PC-3 (cell line): ENCODE data around the gene OR10AD1. TPM values are rescaled to one million over a fixed set of nuclear protein-coding genes. Genes with fewer than 3 reads are reported as not detected.

Experiments
- ATAC-seq: fragments of 200-7000 bp; cut with Tn5 transposase; 2 replicates; pipeline ENCODE4 v1.9.1; 2020; ENCODE audit warnings: mild to moderate bottlenecking, moderate library complexity
- BruUV-seq: library from RNA; stranded (reverse); fragments of 400-500 nt; replicated peaks from 2 replicates; lab custom pipeline; 2021; lab: Mats Ljungman, UMichigan
- CTCF ChIA-PET: fragments of 300-600 bp; sonication (Branson Sonifier 250); formaldehyde crosslinking; loops from one replicate; lab custom pipeline; 2022; ENCODE audit warnings: antibody characterized with exemption; lab: Charles Lee
- POLR2A ChIA-PET: fragments of 300-600 bp; sonication (Branson Sonifier 250); formaldehyde crosslinking; loops from one replicate; lab custom pipeline; 2022; ENCODE audit warnings: antibody characterized with exemption; ENCODE audit not compliant: unreplicated experiment; lab: Charles Lee
- DNase-seq: peaks from one replicate; pipeline ENCODE4 v3.0.0-alpha.2; 2015
- H2AFZ ChIP-seq: fragments of 300-600 bp; sonication (generic); 2 replicates; pipeline ENCODE4 v1.6.0; 2016; ENCODE audit warnings: antibody characterized with exemption, low read length
- H3F3A ChIP-seq: fragments of 300-600 bp; sonication (generic); one replicate; pipeline ENCODE4 v1.6.0; 2017; ENCODE audit warnings: antibody characterized with exemption, low read length, control low read depth, mild to moderate bottlenecking; ENCODE audit not compliant: unreplicated experiment
- H3K27ac ChIP-seq: fragments of 300-600 bp; sonication (generic); 2 replicates; pipeline ENCODE4 v1.5.1; 2016; ENCODE audit warnings: mild to moderate bottlenecking, low read length
- H3K27me3 ChIP-seq: fragments of 300-600 bp; sonication (generic); 2 replicates; pipeline ENCODE4 v1.6.1; 2016; ENCODE audit warnings: low read length, mixed read lengths
- H3K36me3 ChIP-seq: fragments of 300-600 bp; sonication (generic); 2 replicates; pipeline ENCODE4 v1.6.1; 2016; ENCODE audit warnings: low read depth, mixed run types, low read length, mixed read lengths
- H3K4me1 ChIP-seq: fragments of 300-600 bp; sonication (generic); 2 replicates; pipeline ENCODE4 v1.5.1; 2016; ENCODE audit warnings: low read length; ENCODE audit not compliant: insufficient read depth
- H3K4me2 ChIP-seq: fragments of 300-600 bp; sonication (generic); 2 replicates; pipeline ENCODE4 v1.6.0; 2016; ENCODE audit warnings: low read length
- H3K4me3 ChIP-seq: fragments of 300-600 bp; sonication (generic); 2 replicates; pipeline ENCODE4 v1.5.1; 2016; ENCODE audit warnings: mild to moderate bottlenecking, low read length, mixed read lengths
- H3K79me2 ChIP-seq: fragments of 300-600 bp; sonication (generic); 2 replicates; pipeline ENCODE4 v1.6.1; 2017; ENCODE audit warnings: low read length, mixed read lengths
- H3K9ac ChIP-seq: fragments of 300-600 bp; sonication (generic); 2 replicates; pipeline ENCODE4 v1.6.0; 2016; ENCODE audit warnings: mild to moderate bottlenecking, low read length
- H3K9me2 ChIP-seq: fragments of 300-600 bp; sonication (generic); replicated peaks from 2 replicates; pipeline ENCODE4 v1.6.1; 2016; ENCODE audit warnings: mixed run types, low read length, mixed read lengths
- H3K9me3 ChIP-seq: fragments of 300-600 bp; sonication (generic); 2 replicates; pipeline ENCODE4 v1.6.1; 2016; ENCODE audit warnings: low read length, mixed read lengths
- H4K20me1 ChIP-seq: fragments of 300-600 bp; sonication (generic); 2 replicates; pipeline ENCODE4 v1.6.1; 2016; ENCODE audit warnings: low read length, mixed read lengths
- EZH2 ChIP-seq: fragments of 300-600 bp; sonication (generic); IDR thresholded peaks from one replicate; pipeline ENCODE4 v1.6.1; 2017; ENCODE audit warnings: antibody characterized with exemption, mild to moderate bottlenecking, low read length; ENCODE audit not compliant: unreplicated experiment
- EZH2phosphoT487 ChIP-seq: fragments of 300-600 bp; sonication (generic); IDR thresholded peaks from 2 replicates; pipeline ENCODE4 v1.6.1; 2018; ENCODE audit warnings: mild to moderate bottlenecking, antibody characterized with exemption, low read length, borderline replicate concordance
- intact Hi-C: fragments of 100-400 bp; cut with micrococcal nuclease; formaldehyde crosslinking; loops from 2 replicates; pipeline ENCODE4 v1.9.0; 2023
- total RNA-seq: library from RNA; depleted of rRNA; stranded (reverse); fragments of >200 nt; gene quantifications from 2 replicates; pipeline ENCODE4 v1.2.3, GENCODE V29; 2014
- TF ChIP-seq, protein P1 (sequence below): fragments of 300-600 bp; sonication (generic); conservative IDR thresholded peaks from 2 replicates; pipeline ENCODE4 v1.5.1; 2017; ENCODE audit warnings: antibody characterized with exemption, low read depth, mild to moderate bottlenecking, low read length

OR10AD1 gene
- total RNA-seq, 1 experiment from 2014 or later, result not detected

DNA sequence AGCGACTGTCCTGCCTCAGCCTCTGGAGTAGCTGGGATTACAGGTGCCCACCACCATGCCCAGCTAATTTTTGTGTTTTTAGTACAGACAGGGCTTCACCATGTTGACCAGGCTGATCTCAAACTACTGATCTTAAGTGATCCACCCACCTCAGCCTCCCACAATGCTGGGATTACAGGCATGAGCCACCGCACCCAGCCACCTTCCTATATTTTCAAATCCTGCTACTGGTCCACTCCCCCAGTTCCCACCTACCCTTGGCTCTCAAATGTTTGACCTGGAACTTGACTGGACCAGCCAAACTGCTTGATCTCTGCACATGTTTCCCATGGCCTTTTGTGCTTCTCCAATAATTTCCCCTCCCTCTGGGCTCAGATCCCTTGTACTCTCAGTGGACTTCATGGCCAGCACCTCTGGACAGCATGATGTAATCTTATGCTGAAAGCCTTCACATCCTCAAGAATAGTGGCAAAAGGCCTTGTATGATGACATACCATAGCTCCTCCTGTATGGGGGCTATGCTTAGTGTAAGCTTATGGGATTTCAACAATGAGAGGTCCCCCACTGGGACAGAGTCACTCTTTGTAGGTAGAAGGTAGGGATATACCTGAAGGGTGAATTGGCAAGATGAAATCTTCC, 22.1 kb downstream of the OR10AD1 start:
- CTCF ChIA-PET, result interaction anchor here (0.6 kb wide), 2 partner anchors 16 to 41 kb away, joined by 3 to 5 read pairs; no protein-coding TSS in a partner anchor
- Histone ChIP-seq H4K20me1 (no peaks in the 10 kb centered on the region), H3K9me2 (no peaks in the 10 kb centered on the region), H2AFZ (no peak overlapping the region), H3K27ac (no peak overlapping the region), H3K4me1 (peaks cover 12% of the 10 kb centered on the region), H3K9me3 (no peaks in the 10 kb centered on the region), H3K9ac (no peak overlapping the region), H3F3A (no peaks in the 10 kb centered on the region), H3K36me3 (no peaks in the 10 kb centered on the region), H3K4me2 (no peak overlapping the region), H3K4me3 (no peak overlapping the region), H3K27me3 (peaks cover 65% of the 10 kb centered on the region), H3K79me2 (no peaks in the 10 kb centered on the region)
- intact Hi-C loops, result loop anchor here (10.0 kb wide), 1 partner anchor 276 kb away; the partner anchor contains the start of gene VDR
- no TSS peak for BruUV-seq
- TF ChIP-seq EZH2, result no peak
- TF ChIP-seq EZH2phosphoT487, result no peak
- POLR2A ChIA-PET, result no interaction called here
- ATAC-seq (no peak), DNase-seq (no peak)

- Histone ChIP-seq H3F3A (no peaks in the 10 kb centered on the region), H3K9me2 (no peaks in the 10 kb centered on the region), H3K4me1 (peaks cover 13% of the 10 kb centered on the region), H3K36me3 (no peaks in the 10 kb centered on the region), H2AFZ (no peak overlapping the region), H3K27me3 (peaks cover 65% of the 10 kb centered on the region), H4K20me1 (no peaks in the 10 kb centered on the region), H3K4me3 (no peak overlapping the region), H3K27ac (no peak overlapping the region), H3K9ac (no peak overlapping the region), H3K79me2 (no peaks in the 10 kb centered on the region), H3K4me2 (no peak overlapping the region), H3K9me3 (no peaks in the 10 kb centered on the region)
- POLR2A ChIA-PET, result no interaction called here
- no peak for TF ChIP-seq EZH2
- TF ChIP-seq, protein P1, sequence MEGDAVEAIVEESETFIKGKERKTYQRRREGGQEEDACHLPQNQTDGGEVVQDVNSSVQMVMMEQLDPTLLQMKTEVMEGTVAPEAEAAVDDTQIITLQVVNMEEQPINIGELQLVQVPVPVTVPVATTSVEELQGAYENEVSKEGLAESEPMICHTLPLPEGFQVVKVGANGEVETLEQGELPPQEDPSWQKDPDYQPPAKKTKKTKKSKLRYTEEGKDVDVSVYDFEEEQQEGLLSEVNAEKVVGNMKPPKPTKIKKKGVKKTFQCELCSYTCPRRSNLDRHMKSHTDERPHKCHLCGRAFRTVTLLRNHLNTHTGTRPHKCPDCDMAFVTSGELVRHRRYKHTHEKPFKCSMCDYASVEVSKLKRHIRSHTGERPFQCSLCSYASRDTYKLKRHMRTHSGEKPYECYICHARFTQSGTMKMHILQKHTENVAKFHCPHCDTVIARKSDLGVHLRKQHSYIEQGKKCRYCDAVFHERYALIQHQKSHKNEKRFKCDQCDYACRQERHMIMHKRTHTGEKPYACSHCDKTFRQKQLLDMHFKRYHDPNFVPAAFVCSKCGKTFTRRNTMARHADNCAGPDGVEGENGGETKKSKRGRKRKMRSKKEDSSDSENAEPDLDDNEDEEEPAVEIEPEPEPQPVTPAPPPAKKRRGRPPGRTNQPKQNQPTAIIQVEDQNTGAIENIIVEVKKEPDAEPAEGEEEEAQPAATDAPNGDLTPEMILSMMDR, result no peak
- TF ChIP-seq EZH2phosphoT487, result no peak
- CTCF ChIA-PET, result no interaction called here
- ATAC-seq, result no peak
- BruUV-seq, result no TSS peak
- DNase-seq, result no peak
- intact Hi-C loops, result loop anchor here (10.0 kb wide), 1 partner anchor 276 kb away; the partner anchor contains the start of gene VDR
Measured at GRCh38 chr12:48180424-48180823, 22.7 kb downstream of the OR10AD1 start.

DNA sequence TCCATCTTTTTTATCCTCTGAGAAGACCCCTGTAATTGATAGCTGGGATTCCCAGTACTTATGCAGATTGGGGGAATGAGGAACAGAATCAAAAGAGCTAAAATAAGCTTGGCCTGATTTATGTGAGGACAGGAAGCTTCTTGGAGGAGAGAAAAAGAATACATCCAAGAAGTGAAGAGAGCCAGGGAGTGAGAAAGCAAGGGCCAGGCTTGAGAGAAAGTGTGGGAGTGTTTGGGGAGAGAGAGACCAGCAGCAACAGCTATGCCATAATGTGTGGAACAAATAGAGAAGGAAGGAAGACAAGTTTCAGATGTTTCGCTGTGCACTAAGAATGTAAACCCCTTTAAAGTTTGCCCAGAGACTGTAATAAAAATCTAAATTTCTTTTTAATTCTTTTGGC, 23.6 kb downstream of the OR10AD1 start:
- no peaks in the 10 kb centered on the region for H3K36me3 ChIP-seq

More for the DNA sequence above, 23.6 kb downstream of the OR10AD1 start:
- POLR2A ChIA-PET, result no interaction called here
- Histone ChIP-seq H3K9me2 (no peaks in the 10 kb centered on the region), H3K79me2 (no peaks in the 10 kb centered on the region), H3K4me1 (peaks cover 13% of the 10 kb centered on the region), H2AFZ (no peak overlapping the region), H3K4me2 (no peak overlapping the region), H3K27me3 (peaks cover 65% of the 10 kb centered on the region), H4K20me1 (no peaks in the 10 kb centered on the region), H3K4me3 (no peak overlapping the region), H3K9ac (no peak overlapping the region), H3K9me3 (no peaks in the 10 kb centered on the region), H3K27ac (no peak overlapping the region), H3F3A (no peaks in the 10 kb centered on the region)
- no TSS peak for BruUV-seq
- intact Hi-C loops, result no loop called here
- DNase-seq (no peak), ATAC-seq (no peak)
- CTCF ChIA-PET, result interaction anchor here (0.6 kb wide), 1 partner anchor 108 kb away, joined by 3 read pairs; no protein-coding TSS in a partner anchor
- TF ChIP-seq EZH2 (no peak), EZH2phosphoT487 (no peak)
- TF ChIP-seq, protein P1, result no peak
